Loucy (cell line): ENCODE results near the gene PMFBP1.

Source experiments
- H2AFZ ChIP-seq: fragments of 200-600 bp; sonication (generic); 2 replicates; pipeline ENCODE4 v1.6.0; 2016; ENCODE audit warnings: antibody characterized with exemption, mild to moderate bottlenecking, low read length, moderate library complexity
- H3F3A ChIP-seq: fragments of 200-600 bp; 2 replicates; pipeline ENCODE4 v1.6.0; 2016; ENCODE audit warnings: antibody characterized with exemption, low read depth, mild to moderate bottlenecking
- H3K27me3 ChIP-seq: fragments of 200-600 bp; sonication (generic); 2 replicates; pipeline ENCODE4 v1.6.1; 2014; ENCODE audit warnings: low read length, mild to moderate bottlenecking; ENCODE audit not compliant: insufficient read depth, poor library complexity, severe bottlenecking
- H3K36me3 ChIP-seq: fragments of 200-600 bp; sonication (generic); 2 replicates; pipeline ENCODE4 v1.6.1; 2016; ENCODE audit warnings: low read length; ENCODE audit not compliant: insufficient read depth
- H3K4me1 ChIP-seq: fragments of 200-600 bp; sonication (generic); 2 replicates; pipeline ENCODE4 v1.5.1; 2014; ENCODE audit warnings: low read length, mild to moderate bottlenecking; ENCODE audit not compliant: insufficient read depth, poor library complexity, severe bottlenecking
- H3K4me2 ChIP-seq: fragments of 200-600 bp; sonication (generic); 2 replicates; pipeline ENCODE4 v1.6.0; 2014; ENCODE audit warnings: antibody characterized with exemption, low read length, low read depth, mild to moderate bottlenecking; ENCODE audit not compliant: poor library complexity, severe bottlenecking
- H3K4me3 ChIP-seq: fragments of 200-600 bp; sonication (generic); 2 replicates; pipeline ENCODE4 v1.5.1; 2014; ENCODE audit warnings: low read length, mild to moderate bottlenecking, mixed read lengths; ENCODE audit not compliant: poor library complexity, severe bottlenecking
- H3K79me2 ChIP-seq: fragments of 200-600 bp; sonication (generic); 2 replicates; pipeline ENCODE4 v1.6.1; 2014; ENCODE audit warnings: low read length; ENCODE audit not compliant: insufficient read depth
- H3K9ac ChIP-seq: fragments of 200-600 bp; sonication (generic); 2 replicates; pipeline ENCODE4 v1.6.0; 2014; ENCODE audit warnings: mild to moderate bottlenecking, low read depth, low read length, moderate library complexity; ENCODE audit not compliant: poor library complexity, severe bottlenecking
- H3K9me2 ChIP-seq: fragments of 200-600 bp; sonication (generic); replicated peaks from 2 replicates; pipeline ENCODE4 v1.6.1; 2016; ENCODE audit warnings: low read depth, low read length, mixed read lengths
- H3K9me3 ChIP-seq: fragments of 200-600 bp; sonication (generic); 2 replicates; pipeline ENCODE4 v1.6.1; 2014; ENCODE audit warnings: mild to moderate bottlenecking, antibody characterized with exemption, low read length, low read depth; ENCODE audit not compliant: insufficient read depth
- H4K20me1 ChIP-seq: fragments of 200-600 bp; sonication (generic); 2 replicates; pipeline ENCODE4 v1.6.0; 2014; ENCODE audit warnings: antibody characterized with exemption, low read length, mild to moderate bottlenecking; ENCODE audit not compliant: insufficient read depth, poor library complexity, severe bottlenecking
- EZH2phosphoT487 ChIP-seq: fragments of 200-600 bp; IDR thresholded peaks from 2 replicates; pipeline ENCODE4 v1.6.1; 2018; ENCODE audit warnings: antibody characterized with exemption, mild to moderate bottlenecking, moderate library complexity, borderline replicate concordance
- TF ChIP-seq, protein P1 (sequence below): fragments of 200-600 bp; sonication (generic); conservative IDR thresholded peaks from 2 replicates; pipeline ENCODE4 v1.5.1; 2014; ENCODE audit warnings: mild to moderate bottlenecking, antibody characterized with exemption, low read length

The PMFBP1 gene

DNA sequence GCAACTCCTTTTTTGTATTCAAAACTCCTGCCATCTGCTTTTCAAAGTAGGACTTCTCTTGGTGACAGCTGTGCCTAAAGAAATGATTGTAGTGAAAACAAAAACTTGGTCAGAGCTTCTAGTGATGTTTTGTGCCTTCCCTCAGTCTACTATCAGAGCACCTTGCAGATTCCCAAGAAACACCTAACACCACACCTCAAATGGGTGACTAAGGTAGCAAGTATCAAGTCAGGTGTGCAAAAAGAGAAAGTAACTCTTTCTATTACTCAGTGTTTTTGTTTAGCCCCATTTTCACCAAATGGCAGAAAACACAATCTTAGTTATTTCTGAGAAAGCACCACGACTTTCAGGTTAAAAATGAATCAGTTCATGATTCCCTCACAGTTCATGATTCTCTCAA is 2.0 kb upstream of the PMFBP1 start:
- H3K9me3 ChIP-seq, result no peaks in the 10 kb centered on the region
- no peak overlapping the region for H3K4me3 ChIP-seq
- H2AFZ ChIP-seq, result no peak overlapping the region
- H3K36me3 ChIP-seq, result no peaks in the 10 kb centered on the region
- H3K9ac ChIP-seq, result no peak overlapping the region
- H3K79me2 ChIP-seq, result no peaks in the 10 kb centered on the region
- TF ChIP-seq, protein P1, sequence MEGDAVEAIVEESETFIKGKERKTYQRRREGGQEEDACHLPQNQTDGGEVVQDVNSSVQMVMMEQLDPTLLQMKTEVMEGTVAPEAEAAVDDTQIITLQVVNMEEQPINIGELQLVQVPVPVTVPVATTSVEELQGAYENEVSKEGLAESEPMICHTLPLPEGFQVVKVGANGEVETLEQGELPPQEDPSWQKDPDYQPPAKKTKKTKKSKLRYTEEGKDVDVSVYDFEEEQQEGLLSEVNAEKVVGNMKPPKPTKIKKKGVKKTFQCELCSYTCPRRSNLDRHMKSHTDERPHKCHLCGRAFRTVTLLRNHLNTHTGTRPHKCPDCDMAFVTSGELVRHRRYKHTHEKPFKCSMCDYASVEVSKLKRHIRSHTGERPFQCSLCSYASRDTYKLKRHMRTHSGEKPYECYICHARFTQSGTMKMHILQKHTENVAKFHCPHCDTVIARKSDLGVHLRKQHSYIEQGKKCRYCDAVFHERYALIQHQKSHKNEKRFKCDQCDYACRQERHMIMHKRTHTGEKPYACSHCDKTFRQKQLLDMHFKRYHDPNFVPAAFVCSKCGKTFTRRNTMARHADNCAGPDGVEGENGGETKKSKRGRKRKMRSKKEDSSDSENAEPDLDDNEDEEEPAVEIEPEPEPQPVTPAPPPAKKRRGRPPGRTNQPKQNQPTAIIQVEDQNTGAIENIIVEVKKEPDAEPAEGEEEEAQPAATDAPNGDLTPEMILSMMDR, result no peak
- no peak for TF ChIP-seq EZH2phosphoT487
- no peaks in the 10 kb centered on the region for H3K27me3 ChIP-seq
- H4K20me1 ChIP-seq, result no peaks in the 10 kb centered on the region
- H3K9me2 ChIP-seq, result no peaks in the 10 kb centered on the region
- no peaks in the 10 kb centered on the region for H3F3A ChIP-seq
- no peak overlapping the region for H3K4me2 ChIP-seq
- H3K4me1 ChIP-seq, result no peaks in the 10 kb centered on the region

DNA sequence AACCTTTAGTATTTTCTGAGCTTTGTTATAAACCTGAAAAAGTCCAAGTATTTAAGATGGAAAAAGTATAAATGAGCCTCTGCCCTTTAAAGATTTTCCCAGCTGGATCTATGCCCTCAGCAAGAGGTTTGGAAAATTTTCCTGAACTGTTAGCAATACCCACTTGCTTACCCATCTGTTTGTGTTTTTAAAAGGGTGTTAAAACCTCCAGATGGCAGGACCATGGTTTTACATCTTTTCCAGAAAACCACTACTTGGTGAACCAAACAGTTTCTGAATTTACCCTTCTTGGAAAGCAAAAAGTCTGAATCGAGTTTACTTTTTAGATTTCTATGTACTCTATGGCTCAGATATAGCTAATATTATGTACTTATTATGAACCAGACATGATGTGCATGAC is 719 bp downstream of the PMFBP1 start:
- Histone ChIP-seq H3F3A (no peaks in the 10 kb centered on the region), H3K9me3 (no peaks in the 10 kb centered on the region), H4K20me1 (no peaks in the 10 kb centered on the region), H3K9me2 (no peaks in the 10 kb centered on the region), H3K4me2 (no peak overlapping the region), H3K4me1 (no peaks in the 10 kb centered on the region), H3K79me2 (no peaks in the 10 kb centered on the region), H3K9ac (no peak overlapping the region), H3K27me3 (no peaks in the 10 kb centered on the region), H2AFZ (no peak overlapping the region), H3K4me3 (no peak overlapping the region), H3K36me3 (no peaks in the 10 kb centered on the region)
- no peak for TF ChIP-seq EZH2phosphoT487
- TF ChIP-seq, protein P1, result no peak

DNA sequence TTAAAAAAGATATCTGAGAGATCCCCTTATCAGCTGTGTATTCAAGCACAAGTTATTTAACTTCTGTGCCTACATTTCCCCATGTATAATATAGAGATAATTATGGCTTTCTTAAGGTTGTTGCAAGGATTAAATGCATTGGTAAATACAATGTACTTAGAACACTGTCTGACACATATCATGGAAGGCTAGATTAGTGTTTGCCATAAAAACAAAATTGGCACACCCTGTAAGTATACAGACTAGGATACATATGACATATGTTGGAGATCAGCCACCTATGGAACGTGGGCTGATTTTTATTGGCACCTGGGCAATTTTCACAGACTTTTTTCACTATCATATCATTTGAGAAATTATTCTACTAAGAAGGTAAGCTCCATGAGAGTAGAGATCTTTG is 2.2 kb downstream of the PMFBP1 start:
- Histone ChIP-seq H3K9me3 (no peaks in the 10 kb centered on the region), H3K27me3 (no peaks in the 10 kb centered on the region), H3K4me1 (no peaks in the 10 kb centered on the region)

More for the DNA sequence above, 2.2 kb downstream of the PMFBP1 start:
- Histone ChIP-seq H3F3A (no peaks in the 10 kb centered on the region), H4K20me1 (no peaks in the 10 kb centered on the region), H3K9ac (no peak overlapping the region), H3K9me2 (no peaks in the 10 kb centered on the region), H3K36me3 (no peaks in the 10 kb centered on the region), H3K79me2 (no peaks in the 10 kb centered on the region), H2AFZ (no peak overlapping the region), H3K4me3 (no peak overlapping the region), H3K4me2 (no peak overlapping the region)
- TF ChIP-seq, protein P1, result no peak
- no peak for TF ChIP-seq EZH2phosphoT487
